Osteoblast (primary cell): ENCODE measurements around the gene MPRIP. TPM values are rescaled to one million over a fixed set of nuclear protein-coding genes. Genes with fewer than 3 reads are reported as not detected.

Experiments used
- DNase-seq: peaks from one replicate; pipeline ENCODE4 v3.0.0; 2011; ENCODE audit warnings: low spot score, mixed read lengths; ENCODE audit not compliant: insufficient read length; ENCODE audit errors: missing footprints
- H2AFZ ChIP-seq: 2 replicates; pipeline ENCODE4 v1.6.0; 2011; ENCODE audit warnings: mild to moderate bottlenecking, low read length
- H3K27ac ChIP-seq: 2 replicates; pipeline ENCODE4 v1.5.1; 2011; ENCODE audit warnings: mild to moderate bottlenecking, low read depth, low read length, moderate library complexity
- H3K27me3 ChIP-seq: 2 replicates; pipeline ENCODE4 v1.6.0; 2012; ENCODE audit warnings: mild to moderate bottlenecking, control low read depth, inconsistent platforms, low read length, moderate library complexity; ENCODE audit not compliant: insufficient read depth
- H3K36me3 ChIP-seq: 2 replicates; pipeline ENCODE4 v1.5.1; 2011; ENCODE audit warnings: mild to moderate bottlenecking, low read length, control low read depth, moderate library complexity; ENCODE audit not compliant: insufficient read depth
- H3K4me1 ChIP-seq: 2 replicates; pipeline ENCODE4 v1.5.1; 2011; ENCODE audit warnings: mild to moderate bottlenecking, low read length, control low read depth, moderate library complexity; ENCODE audit not compliant: insufficient read depth
- H3K4me2 ChIP-seq: 2 replicates; pipeline ENCODE4 v1.6.0; 2011; ENCODE audit warnings: mild to moderate bottlenecking, low read length; ENCODE audit not compliant: insufficient read depth
- H3K4me3 ChIP-seq: fragments of 200-600 bp; sonication (generic); 3 replicates; pipeline ENCODE4 v1.5.1; 2012; ENCODE audit warnings: mild to moderate bottlenecking, low read length, inconsistent platforms; ENCODE audit not compliant: insufficient read depth
- H3K79me2 ChIP-seq: 2 replicates; pipeline ENCODE4 v1.6.0; 2012; ENCODE audit warnings: mild to moderate bottlenecking, low read length, control low read depth, inconsistent platforms; ENCODE audit not compliant: insufficient read depth
- H3K9me3 ChIP-seq: 2 replicates; pipeline ENCODE4 v1.5.1; 2011; ENCODE audit warnings: low read depth, low read length, control low read depth
- H4K20me1 ChIP-seq: 2 replicates; pipeline ENCODE4 v1.6.0; 2012; ENCODE audit warnings: mild to moderate bottlenecking, low read length, control low read depth; ENCODE audit not compliant: insufficient read depth
- CTCF ChIP-seq: IDR thresholded peaks from 2 replicates; pipeline ENCODE4 v1.5.1; 2011; ENCODE audit warnings: mild to moderate bottlenecking, low read depth, low read length, moderate library complexity; ENCODE audit errors: extremely low read depth
- total RNA-seq: library from RNA; depleted of rRNA; stranded (reverse); fragments of >200 nt; gene quantifications from 2 replicates; pipeline ENCODE4 v1.2.3, GENCODE V29; 2012

Gene MPRIP
- total RNA-seq, 1 donor: 149 TPM

- H3K27ac ChIP-seq: no peak overlapping the region
Measured at GRCh38 chr17:17019891-17020456, 22.3 kb upstream of the MPRIP start.

GRCh38 chr17:17020821-17021193 lies 21.4 kb upstream of the MPRIP start:
- H3K27ac ChIP-seq: peak overlapping the region; percentile 67
- H3K4me2 ChIP-seq: peak overlapping the region; percentile 74
- no peaks in the 10 kb centered on the region for H3K36me3 ChIP-seq
- no peaks in the 10 kb centered on the region for H3K27me3 ChIP-seq
- peak overlapping the region; percentile 11 for H3K4me3 ChIP-seq
- H3K79me2 ChIP-seq: no peaks in the 10 kb centered on the region
- peaks cover 20% of the 10 kb centered on the region for H3K4me1 ChIP-seq
- TF ChIP-seq CTCF: no peak
- no peaks in the 10 kb centered on the region for H3K9me3 ChIP-seq
- no peaks in the 10 kb centered on the region for H4K20me1 ChIP-seq
- no peak for DNase-seq
- peak overlapping the region; percentile 45 for H2AFZ ChIP-seq

More at GRCh38 chr17:17019891-17020456, 22.3 kb upstream of the MPRIP start:
- peak; percentile 23 for DNase-seq
- no peak overlapping the region for H3K4me3 ChIP-seq
- H2AFZ ChIP-seq: no peak overlapping the region
- H3K27me3 ChIP-seq: no peaks in the 10 kb centered on the region
- no peak for TF ChIP-seq CTCF
- H4K20me1 ChIP-seq: no peaks in the 10 kb centered on the region
- H3K79me2 ChIP-seq: no peaks in the 10 kb centered on the region
- H3K4me1 ChIP-seq: peaks cover 17% of the 10 kb centered on the region
- H3K9me3 ChIP-seq: no peaks in the 10 kb centered on the region
- H3K4me2 ChIP-seq: no peak overlapping the region
- H3K36me3 ChIP-seq: no peaks in the 10 kb centered on the region

- peaks cover 20% of the 10 kb centered on the region for H3K4me1 ChIP-seq
- no peak for TF ChIP-seq CTCF
- H3K36me3 ChIP-seq: no peaks in the 10 kb centered on the region
- H3K79me2 ChIP-seq: no peaks in the 10 kb centered on the region
- no peaks in the 10 kb centered on the region for H3K27me3 ChIP-seq
- peak overlapping the region; percentile 74 for H3K4me2 ChIP-seq
- peak overlapping the region; percentile 67 for H3K27ac ChIP-seq
- DNase-seq: peak; percentile 97
- peak overlapping the region; percentile 11 for H3K4me3 ChIP-seq
- H2AFZ ChIP-seq: peak overlapping the region; percentile 45
- no peaks in the 10 kb centered on the region for H3K9me3 ChIP-seq
- H4K20me1 ChIP-seq: no peaks in the 10 kb centered on the region
Measured at GRCh38 chr17:17021194-17021863, 20.9 kb upstream of the MPRIP start.

- TF ChIP-seq CTCF: no peak
- Histone ChIP-seq H3K27me3 (no peaks in the 10 kb centered on the region), H3K4me3 (no peak overlapping the region), H3K9me3 (no peaks in the 10 kb centered on the region), H4K20me1 (no peaks in the 10 kb centered on the region), H3K79me2 (no peaks in the 10 kb centered on the region), H3K4me2 (peak overlapping the region; percentile 74), H2AFZ (peak overlapping the region; percentile 10), H3K27ac (peak overlapping the region; percentile 67), H3K36me3 (no peaks in the 10 kb centered on the region), H3K4me1 (peaks cover 20% of the 10 kb centered on the region)
- DNase-seq: peak; percentile 54
Measured at GRCh38 chr17:17022011-17022410, 20.2 kb upstream of the MPRIP start.
